AG04450 (cell line): Measurements from ENCODE around the gene FMN2. TPM values are rescaled to one million over a fixed set of nuclear protein-coding genes. Genes with fewer than 3 reads are reported as not detected.

Experiments
- CTCF ChIA-PET: fragments of 300-600, 350-600 bp; formaldehyde crosslinking; extraction: SDS; loops from one replicate; lab custom pipeline; 2022; ENCODE audit warnings: antibody characterized with exemption, inconsistent platforms; lab: Charles Lee
- POLR2A ChIA-PET: fragments of 350-600 bp; formaldehyde crosslinking; extraction: SDS; loops from one replicate; lab custom pipeline; 2021; ENCODE audit warnings: antibody characterized with exemption, inconsistent platforms; lab: Yijun Ruan, JAX
- DNase-seq: peaks from one replicate; pipeline ENCODE4 v3.0.0-alpha.2; 2011; ENCODE audit warnings: low read depth, low spot score
- H3K27ac ChIP-seq: one replicate; pipeline ENCODE4 v1.5.1; 2012; ENCODE audit warnings: low read depth, low read length, control low read depth
- H3K27me3 ChIP-seq: one replicate; pipeline ENCODE4 v1.6.0; 2012; ENCODE audit warnings: low read length; ENCODE audit not compliant: control insufficient read depth, insufficient read depth
- H3K4me3 ChIP-seq: 2 replicates; pipeline ENCODE4 v1.5.1; 2011; ENCODE audit warnings: mild to moderate bottlenecking, low read depth, low read length, control low read depth
- H3K9me3 ChIP-seq: 2 replicates; pipeline ENCODE4 v1.5.1; 2012; ENCODE audit warnings: low read length; ENCODE audit not compliant: control insufficient read depth, insufficient read depth
- CTCF ChIP-seq: IDR thresholded peaks from 2 replicates; pipeline ENCODE4 v1.5.1; 2011; ENCODE audit warnings: low read depth, low read length, control low read depth, inconsistent platforms
- polyA plus RNA-seq: library from polyadenylated mRNA; depleted of rRNA; stranded (reverse); fragments of >200 nt; gene quantifications from 2 replicates; pipeline ENCODE4 v1.2.3, GENCODE V29; 2011

Gene FMN2
- polyA plus RNA-seq, 1 experiment: 6.9 TPM

- CTCF ChIA-PET: interaction anchor here (0.7 to 1.3 kb wide), 2 partner anchors 9 to 153 kb away, joined by 3 read pairs; no protein-coding TSS in a partner anchor
- Histone ChIP-seq H3K27ac (no peak overlapping the region), H3K27me3 (no peaks in the 10 kb centered on the region)
Measured at GRCh38 chr1:240342251-240342625, 250.6 kb downstream of the FMN2 start.

GRCh38 chr1:240343045-240343444 lies 251.4 kb downstream of the FMN2 start:
- H3K9me3 ChIP-seq: no peaks in the 10 kb centered on the region; the same call in 1 of the 2 replicates
- no peak for TF ChIP-seq CTCF
- ChIA-PET CTCF (no interaction called here), POLR2A (no interaction called here)
- no peak overlapping the region for H3K27ac ChIP-seq
- H3K4me3 ChIP-seq: no peak overlapping the region
- H3K27me3 ChIP-seq: no peaks in the 10 kb centered on the region
- DNase-seq: no peak

More at GRCh38 chr1:240342251-240342625, 250.6 kb downstream of the FMN2 start:
- Histone ChIP-seq H3K4me3 (no peak overlapping the region), H3K9me3 (no peaks in the 10 kb centered on the region; the same call in 1 of the 2 replicates)
- POLR2A ChIA-PET: interaction anchor here (0.6 kb wide), 1 partner anchor 16 kb away, joined by 4 read pairs; no protein-coding TSS in a partner anchor
- no peak for DNase-seq
- no peak for TF ChIP-seq CTCF

- POLR2A ChIA-PET: no interaction called here
- H3K27ac ChIP-seq: no peak overlapping the region
- CTCF ChIA-PET: no interaction called here
Measured at GRCh38 chr1:240343966-240344365, 252.3 kb downstream of the FMN2 start.

GRCh38 chr1:240344918-240345317 lies 253.2 kb downstream of the FMN2 start:
- Histone ChIP-seq H3K9me3 (no peaks in the 10 kb centered on the region), H3K27me3 (no peaks in the 10 kb centered on the region), H3K27ac (no peak overlapping the region), H3K4me3 (no peak overlapping the region)
- no peak for DNase-seq
- no peak for TF ChIP-seq CTCF
- ChIA-PET POLR2A (no interaction called here), CTCF (interaction anchor here (1.4 kb wide), 1 partner anchor 156 kb away, joined by 3 read pairs; no protein-coding TSS in a partner anchor)

More at GRCh38 chr1:240343966-240344365, 252.3 kb downstream of the FMN2 start:
- no peak for TF ChIP-seq CTCF
- DNase-seq: no peak
- Histone ChIP-seq H3K27me3 (no peaks in the 10 kb centered on the region), H3K4me3 (no peak overlapping the region), H3K9me3 (no peaks in the 10 kb centered on the region; the same call in 1 of the 2 replicates)

- Histone ChIP-seq H3K27ac (no peak overlapping the region), H3K4me3 (no peak overlapping the region), H3K9me3 (no peaks in the 10 kb centered on the region), H3K27me3 (no peaks in the 10 kb centered on the region)
- POLR2A ChIA-PET: no interaction called here
- DNase-seq: no peak
- CTCF ChIA-PET: no interaction called here
- no peak for TF ChIP-seq CTCF
Measured at GRCh38 chr1:240349695-240350094, 258.0 kb downstream of the FMN2 start.
